Transverse colon (tissue), 4 donors: ENCODE results near the gene GATC.

Experiments used
- EP300 ChIP-seq: sonication (generic); formaldehyde crosslinking; IDR thresholded peaks from one replicate; pipeline ENCODE4 v1.6.1; 2017; ENCODE audit warnings: antibody characterized with exemption, low read depth
- POLR2AphosphoS5 ChIP-seq, 3 donors: sonication (generic); formaldehyde crosslinking; IDR thresholded peaks; one replicate each; pipeline ENCODE4 v1.6.1; 2016; ENCODE audit warnings: antibody characterized with exemption in 3 of 3
- TF ChIP-seq, protein P1 (sequence below), 5 experiments: fragments of 200-600 bp in 3 of 5; fragments of 450-650 bp in 2 of 5; sonication (generic) in 3 of 5; IDR thresholded peaks; 1 replicate in 2 of 5; 2 replicates in 3 of 5; pipeline ENCODE4 v1.5.1; 2016 to 2017; ENCODE audit warnings: antibody characterized with exemption in 5 of 5, inconsistent platforms in 3 of 5, mild to moderate bottlenecking in 2 of 5, moderate library complexity in 1 of 5

DNA sequence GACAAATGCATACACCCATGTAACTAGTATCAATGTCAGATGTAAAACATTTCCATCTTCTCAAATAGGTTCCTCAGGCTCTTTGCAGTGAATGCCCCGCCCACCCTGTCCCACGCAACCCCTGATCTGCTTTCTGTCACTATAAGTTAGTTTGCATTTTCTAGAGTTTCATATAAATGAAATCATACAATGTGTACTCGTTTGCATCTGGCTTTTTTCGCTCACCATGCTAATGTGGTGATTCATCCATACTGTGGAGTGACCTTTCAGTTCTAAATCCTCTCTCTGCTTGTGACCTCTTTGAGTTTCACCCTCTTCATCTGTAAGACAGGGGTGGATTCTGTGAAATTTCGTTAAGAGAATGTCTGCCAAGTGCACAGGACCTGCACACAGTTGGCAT is 46.7 kb upstream of the GATC start:
- TF ChIP-seq, protein P1, sequence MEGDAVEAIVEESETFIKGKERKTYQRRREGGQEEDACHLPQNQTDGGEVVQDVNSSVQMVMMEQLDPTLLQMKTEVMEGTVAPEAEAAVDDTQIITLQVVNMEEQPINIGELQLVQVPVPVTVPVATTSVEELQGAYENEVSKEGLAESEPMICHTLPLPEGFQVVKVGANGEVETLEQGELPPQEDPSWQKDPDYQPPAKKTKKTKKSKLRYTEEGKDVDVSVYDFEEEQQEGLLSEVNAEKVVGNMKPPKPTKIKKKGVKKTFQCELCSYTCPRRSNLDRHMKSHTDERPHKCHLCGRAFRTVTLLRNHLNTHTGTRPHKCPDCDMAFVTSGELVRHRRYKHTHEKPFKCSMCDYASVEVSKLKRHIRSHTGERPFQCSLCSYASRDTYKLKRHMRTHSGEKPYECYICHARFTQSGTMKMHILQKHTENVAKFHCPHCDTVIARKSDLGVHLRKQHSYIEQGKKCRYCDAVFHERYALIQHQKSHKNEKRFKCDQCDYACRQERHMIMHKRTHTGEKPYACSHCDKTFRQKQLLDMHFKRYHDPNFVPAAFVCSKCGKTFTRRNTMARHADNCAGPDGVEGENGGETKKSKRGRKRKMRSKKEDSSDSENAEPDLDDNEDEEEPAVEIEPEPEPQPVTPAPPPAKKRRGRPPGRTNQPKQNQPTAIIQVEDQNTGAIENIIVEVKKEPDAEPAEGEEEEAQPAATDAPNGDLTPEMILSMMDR (IDR thresholded peaks at IDR 0.05): no peak
- no peak for TF ChIP-seq POLR2AphosphoS5 (IDR thresholded peaks at IDR 0.05)
- TF ChIP-seq EP300: no peak
